IMR-90 (cell line): ENCODE measurements around the gene ZNF708. TPM values are rescaled to one million over a fixed set of nuclear protein-coding genes. Genes with fewer than 3 reads are reported as not detected.

Source experiments
- ATAC-seq: fragments of 200-7000 bp; cut with Tn5 transposase; 2 replicates; pipeline ENCODE4 v1.9.1; 2020; ENCODE audit warnings: low read depth, mild to moderate bottlenecking, moderate library complexity
- BruUV-seq: library from RNA; stranded (reverse); fragments of 400-500 nt; replicated peaks from 2 replicates; lab custom pipeline; 2021; lab: Mats Ljungman, UMichigan
- CTCF ChIA-PET: fragments of 300-600 bp; formaldehyde crosslinking; extraction: SDS; loops from one replicate; lab custom pipeline; 2021; ENCODE audit warnings: antibody characterized with exemption; lab: Yijun Ruan, JAX
- POLR2A ChIA-PET: fragments of 300-600 bp; sonication (Branson Sonifier 250); formaldehyde crosslinking; loops from one replicate; lab custom pipeline; 2022; ENCODE audit warnings: antibody characterized with exemption; ENCODE audit not compliant: unreplicated experiment; lab: Charles Lee
- DNase-seq: peaks from one replicate; pipeline ENCODE4 v3.0.0; 2013
- H2AFZ ChIP-seq: replicated peaks from 2 replicates; pipeline ENCODE3; 2013; ENCODE audit warnings: low read length, mild to moderate bottlenecking; ENCODE audit not compliant: poor library complexity
- H2AK5ac ChIP-seq: 2 replicates; pipeline ENCODE4 v1.6.1; 2013; ENCODE audit warnings: low read depth, low read length, inconsistent platforms
- H2AK9ac ChIP-seq: replicated peaks from 2 replicates; pipeline ENCODE3; 2013; ENCODE audit warnings: mild to moderate bottlenecking, low read depth, low read length, moderate library complexity; ENCODE audit not compliant: poor library complexity
- H2BK120ac ChIP-seq: 2 replicates; pipeline ENCODE4 v1.6.1; 2013; ENCODE audit warnings: low read depth, low read length, inconsistent platforms
- H2BK15ac ChIP-seq: 3 replicates; pipeline ENCODE4 v1.6.1; 2013; ENCODE audit warnings: low read depth, low read length, inconsistent platforms
- H2BK20ac ChIP-seq: 2 replicates; pipeline ENCODE4 v1.6.1; 2013; ENCODE audit warnings: low read depth, mild to moderate bottlenecking, inconsistent platforms, low read length, moderate library complexity
- H2BK5ac ChIP-seq: 2 replicates; pipeline ENCODE4 v1.6.1; 2013; ENCODE audit warnings: mild to moderate bottlenecking, low read depth, low read length, inconsistent platforms; ENCODE audit not compliant: poor library complexity, severe bottlenecking
- H3K14ac ChIP-seq: replicated peaks from 2 replicates; pipeline ENCODE4 v1.6.1; 2013; ENCODE audit warnings: low read depth, low read length, inconsistent platforms
- H3K18ac ChIP-seq: 2 replicates; pipeline ENCODE4 v1.6.1; 2013; ENCODE audit warnings: low read depth, low read length, control low read depth
- H3K23ac ChIP-seq: 2 replicates; pipeline ENCODE4 v1.6.1; 2013; ENCODE audit warnings: low read depth, low read length, inconsistent platforms
- H3K27ac ChIP-seq: 2 replicates; pipeline ENCODE4 v1.5.1; 2013; ENCODE audit warnings: mild to moderate bottlenecking, control low read depth, low read length; ENCODE audit not compliant: insufficient read depth
- H3K27me3 ChIP-seq: 2 replicates; pipeline ENCODE4 v1.6.1; 2013; ENCODE audit warnings: low read length; ENCODE audit not compliant: control insufficient read depth, insufficient read depth
- H3K36me3 ChIP-seq: 2 replicates; pipeline ENCODE4 v1.6.1; 2013; ENCODE audit warnings: low read length, mixed read lengths; ENCODE audit not compliant: control insufficient read depth, insufficient read depth
- H3K4ac ChIP-seq: 2 replicates; pipeline ENCODE4 v1.6.1; 2013; ENCODE audit warnings: low read depth, low read length, inconsistent platforms
- H3K4me1 ChIP-seq: 2 replicates; pipeline ENCODE4 v1.6.1; 2013; ENCODE audit warnings: low read length, mixed read lengths; ENCODE audit not compliant: control insufficient read depth, insufficient read depth
- H3K4me2 ChIP-seq: 2 replicates; pipeline ENCODE4 v1.6.1; 2013; ENCODE audit warnings: low read depth, mild to moderate bottlenecking, control low read depth, low read length, moderate library complexity
- H3K4me3 ChIP-seq: 2 replicates; pipeline ENCODE4 v1.5.1; 2013; ENCODE audit warnings: low read depth, mild to moderate bottlenecking, control low read depth, low read length, moderate library complexity; ENCODE audit not compliant: insufficient read depth
- H3K56ac ChIP-seq: 2 replicates; pipeline ENCODE4 v1.6.1; 2013; ENCODE audit warnings: low read length, inconsistent platforms; ENCODE audit not compliant: insufficient read depth; ENCODE audit errors: extremely low read depth
- H3K79me1 ChIP-seq, 2 experiments: 2 replicates each; pipeline ENCODE4 v1.6.1; 2013; ENCODE audit warnings: low read length in 2 of 2, inconsistent platforms in 1 of 2, low read depth in 1 of 2
- H3K9ac ChIP-seq: 2 replicates; pipeline ENCODE4 v1.6.1; 2013; ENCODE audit warnings: low read depth, low read length, control low read depth
- H3K9me1 ChIP-seq: 2 replicates; pipeline ENCODE4 v1.6.1; 2013; ENCODE audit warnings: low read length, inconsistent platforms; ENCODE audit not compliant: insufficient read depth
- H3K9me3 ChIP-seq: 2 replicates; pipeline ENCODE4 v1.6.1; 2013; ENCODE audit warnings: low read length; ENCODE audit not compliant: control insufficient read depth, insufficient read depth
- H4K20me1 ChIP-seq: 2 replicates; pipeline ENCODE4 v1.6.1; 2013; ENCODE audit warnings: low read length, inconsistent platforms; ENCODE audit not compliant: insufficient read depth
- H4K5ac ChIP-seq: 2 replicates; pipeline ENCODE4 v1.6.1; 2013; ENCODE audit warnings: mild to moderate bottlenecking, low read depth, low read length, control low read depth
- H4K8ac ChIP-seq, 2 experiments: 2 replicates each; pipeline ENCODE4 v1.6.1; 2013; ENCODE audit warnings: low read depth in 2 of 2, low read length in 2 of 2, control low read depth in 1 of 2, inconsistent platforms in 1 of 2
- H4K91ac ChIP-seq: 2 replicates; pipeline ENCODE4 v1.6.1; 2013; ENCODE audit warnings: low read depth, low read length, inconsistent platforms; ENCODE audit not compliant: insufficient read depth
- BHLHE40 ChIP-seq: fragments of 150-350 bp; IDR thresholded peaks from 2 replicates; pipeline ENCODE4 v1.6.1; 2016; ENCODE audit warnings: mild to moderate bottlenecking, low read depth, low read length
- CEBPB ChIP-seq: IDR thresholded peaks from 2 replicates; pipeline ENCODE4 v1.6.1; 2012; ENCODE audit warnings: low read depth, low read length, improper control_type of control experiment
- CHD1 ChIP-seq: IDR thresholded peaks from 2 replicates; pipeline ENCODE4 v1.6.1; 2012; ENCODE audit warnings: low read depth, low read length, improper control_type of control experiment
- CTCF ChIP-seq: conservative IDR thresholded peaks from 2 replicates; pipeline ENCODE4 v1.5.1; 2012; ENCODE audit warnings: mild to moderate bottlenecking, low read depth, low read length, improper control_type of control experiment
- ELK1 ChIP-seq: fragments of 150-350 bp; IDR thresholded peaks from 2 replicates; pipeline ENCODE4 v1.6.1; 2016; ENCODE audit warnings: low read depth, mild to moderate bottlenecking, low read length, moderate library complexity, borderline replicate concordance
- FOS ChIP-seq: fragments of 150-350 bp; IDR thresholded peaks from 2 replicates; pipeline ENCODE4 v1.6.1; 2016; ENCODE audit warnings: low read depth, low read length
- MAFK ChIP-seq: IDR thresholded peaks from 2 replicates; pipeline ENCODE4 v1.6.1; 2012; ENCODE audit warnings: low read depth, low read length, improper control_type of control experiment
- MAZ ChIP-seq: IDR thresholded peaks from 2 replicates; pipeline ENCODE4 v1.6.1; 2012; ENCODE audit warnings: low read depth, mild to moderate bottlenecking, low read length, improper control_type of control experiment, moderate library complexity, borderline replicate concordance
- MXI1 ChIP-seq: IDR thresholded peaks from 2 replicates; pipeline ENCODE4 v1.6.1; 2012; ENCODE audit warnings: low read depth, mild to moderate bottlenecking, low read length, moderate library complexity, borderline replicate concordance
- NFE2L2 ChIP-seq: fragments of 150-350 bp; IDR thresholded peaks from 2 replicates; pipeline ENCODE4 v1.6.1; 2016; ENCODE audit warnings: low read depth, mild to moderate bottlenecking, low read length
- POLR2A ChIP-seq: IDR thresholded peaks from 2 replicates; pipeline ENCODE4 v1.6.1; 2012; ENCODE audit warnings: mild to moderate bottlenecking, low read depth, low read length
- RAD21 ChIP-seq: IDR thresholded peaks from 2 replicates; pipeline ENCODE4 v1.6.1; 2012; ENCODE audit warnings: low read length, improper control_type of control experiment
- RCOR1 ChIP-seq: IDR thresholded peaks from 2 replicates; pipeline ENCODE4 v1.6.1; 2012; ENCODE audit warnings: mild to moderate bottlenecking, low read length, improper control_type of control experiment; ENCODE audit not compliant: insufficient replicate concordance
- RFX5 ChIP-seq: IDR thresholded peaks from 2 replicates; pipeline ENCODE4 v1.8.0; 2012; ENCODE audit warnings: low read depth, mild to moderate bottlenecking, low read length, moderate library complexity
- SMC3 ChIP-seq: fragments of 150-350 bp; IDR thresholded peaks from 2 replicates; pipeline ENCODE4 v1.6.1; 2016; ENCODE audit warnings: low read depth, mild to moderate bottlenecking, antibody characterized with exemption, low read length, moderate library complexity
- USF2 ChIP-seq: fragments of 150-350 bp; IDR thresholded peaks from 2 replicates; pipeline ENCODE4 v1.6.1; 2017; ENCODE audit warnings: mild to moderate bottlenecking, antibody characterized with exemption, low read length, low read depth
- WGBS, 2 experiments: methylation state at CpG; one replicate each; pipeline versions ENCODE4 v1.1.5 to v1.1.7; 2013; ENCODE audit warnings: missing lambda C conversion rate in 2 of 2; ENCODE audit not compliant: insufficient read length in 1 of 2; ENCODE audit errors: extremely low coverage in 2 of 2; 5-methylcytosine and 5-hydroxymethylcytosine counted together
- dilution Hi-C: fragments of 300-500 bp; cut with HindIII; formaldehyde crosslinking; loops from one replicate; pipeline ENCODE4 v1.14.3; 2018; ENCODE audit warnings: low sequenced_read_pairs; ENCODE audit not compliant: unreplicated experiment
- in situ Hi-C: fragments of 300-500 bp; cut with MboI; formaldehyde crosslinking; loops from 3 replicates; pipeline ENCODE4 v1.14.3; 2019; ENCODE audit warnings: low sequenced_read_pairs, inconsistent platforms, mixed read lengths
- intact Hi-C: fragments of 100-400 bp; cut with micrococcal nuclease; formaldehyde crosslinking; loops from 2 replicates; pipeline ENCODE4 v1.10.0; 2022
- polyA plus RNA-seq, 3 experiments: library from polyadenylated mRNA; depleted of rRNA; stranded (reverse); fragments of >200 nt; gene quantifications; 2 replicates each; pipeline ENCODE4 v1.2.3, GENCODE V29; 2012; ENCODE audit warnings: low replicate concordance in 1 of 3
- total RNA-seq: library from RNA; depleted of rRNA; stranded (reverse); fragments of >200 nt; gene quantifications from 2 replicates; pipeline ENCODE4 v1.2.3, GENCODE V29; 2012

Gene ZNF708
- total and polyA plus RNA-seq, 2 of the 4 experiments (the other 2 are of a cell fraction), result 1.7 to 4.7 TPM

GRCh38 chr19:21328406-21328805 is 804 bp downstream of the ZNF708 start:
- Histone ChIP-seq H4K8ac (no peak overlapping the region; a peak in 3 of 4 replicates), H3K4me3 (peak overlapping the region; percentile 86), H3K79me1 (peaks cover 0 to 9% of the 10 kb centered on the region in 2 experiments; a peak in 3 of 4 replicates), H3K4me2 (peak overlapping the region; percentile 95), H2BK20ac (no peak overlapping the region), H3K9me1 (no peaks in the 10 kb centered on the region), H2AK9ac (no peak overlapping the region), H2BK120ac (no peak overlapping the region), H4K5ac (no peak overlapping the region), H3K27me3 (no peaks in the 10 kb centered on the region), H3K36me3 (peaks cover 6% of the 10 kb centered on the region), H2BK15ac (no peak overlapping the region), H2AFZ (peak overlapping the region; percentile 95), H3K18ac (no peak overlapping the region), H2AK5ac (no peak overlapping the region), H3K23ac (peak overlapping the region; percentile 21; the same call in 1 of the 2 replicates), H3K4ac (no peak overlapping the region), H2BK5ac (peak overlapping the region; percentile 82), H3K9ac (peak overlapping the region; percentile 98), H3K27ac (peak overlapping the region; percentile 19; the same call in 1 of the 2 replicates), H3K14ac (0 out of 2 replicates have a peak overlapping the region, but pooled peaks have one; percentile 5), H4K20me1 (no peaks in the 10 kb centered on the region), H3K9me3 (no peaks in the 10 kb centered on the region), H3K4me1 (peaks cover 2% of the 10 kb centered on the region; the same call in 1 of the 2 replicates), H3K56ac (peak overlapping the region; percentile 93; the same call in 1 of the 2 replicates), H4K91ac (no peak overlapping the region)
- in situ Hi-C loops, result no loop called here
- DNase-seq (no peak), ATAC-seq (0 out of 2 replicates have a peak, but pooled peaks have one; percentile 4)
- WGBS, 2 experiments, result no CpG with 5 or more reads among the region's 6 CpGs
- TF ChIP-seq MAZ (no peak), CEBPB (no peak), MAFK (no peak), FOS (no peak), CHD1 (no peak), POLR2A (no peak), RAD21 (no peak), SMC3 (no peak), ELK1 (no peak), CTCF (no peak), USF2 (no peak), NFE2L2 (no peak), RFX5 (no peak), MXI1 (no peak), BHLHE40 (no peak), RCOR1 (no peak)
- ChIA-PET CTCF (no interaction called here), POLR2A (interaction anchor here (0.9 kb wide), 2 partner anchors 10 to 28 kb away, joined by 3 to 4 read pairs; no protein-coding TSS in a partner anchor)
- intact Hi-C loops, result no loop called here
- BruUV-seq, result no TSS peak
- dilution Hi-C loops, result no loop called here
